Parathyroid adenoma (tissue), 2 donors: ENCODE data around the gene CHST3.

ENCODE experiments used
- H2AFZ ChIP-seq: fragments of 300-600 bp; sonication (generic); one replicate; pipeline ENCODE4 v1.7.0; 2017; ENCODE audit warnings: antibody characterized with exemption, mild to moderate bottlenecking
- H3K27ac ChIP-seq: fragments of 300-600 bp; sonication (generic); one replicate; pipeline ENCODE4 v1.7.0; 2017
- H3K27me3 ChIP-seq: fragments of 300-600 bp; sonication (generic); one replicate; pipeline ENCODE4 v1.7.0; 2017; ENCODE audit warnings: low read length; ENCODE audit not compliant: control insufficient read depth, insufficient read depth
- H3K36me3 ChIP-seq: fragments of 300-600 bp; sonication (generic); one replicate; pipeline ENCODE4 v1.7.0; 2017; ENCODE audit warnings: low read length; ENCODE audit not compliant: control insufficient read depth, insufficient read depth
- H3K4me1 ChIP-seq: fragments of 300-600 bp; sonication (generic); one replicate; pipeline ENCODE4 v1.7.0; 2017; ENCODE audit warnings: control low read depth
- H3K4me2 ChIP-seq: fragments of 300-600 bp; sonication (generic); one replicate; pipeline ENCODE4 v1.7.0; 2017; ENCODE audit warnings: low read length
- H3K4me3 ChIP-seq: fragments of 300-600 bp; sonication (generic); one replicate; pipeline ENCODE4 v1.7.0; 2017; ENCODE audit warnings: low read depth, low read length
- H3K79me2 ChIP-seq: fragments of 300-600 bp; sonication (generic); one replicate; pipeline ENCODE4 v1.7.0; 2017; ENCODE audit warnings: control low read depth
- H3K9ac ChIP-seq: fragments of 300-600 bp; sonication (generic); one replicate; pipeline ENCODE4 v1.7.0; 2017; ENCODE audit warnings: mild to moderate bottlenecking
- H3K9me3 ChIP-seq: fragments of 300-600 bp; sonication (generic); one replicate; pipeline ENCODE4 v1.7.0; 2017; ENCODE audit warnings: low read length; ENCODE audit not compliant: control insufficient read depth
- CTCF ChIP-seq: fragments of 300-600 bp; sonication (generic); IDR thresholded peaks from one replicate; pipeline ENCODE4 v1.7.0; 2017; ENCODE audit warnings: antibody characterized with exemption, mild to moderate bottlenecking
- donor health status: primary hyperparathyroidism.

CHST3 gene

GRCh38 chr10:71939861-71940474, 24.2 kb upstream of the CHST3 start:
- Histone ChIP-seq H3K27ac (no peak overlapping the region), H3K36me3 (no peaks in the 10 kb centered on the region), H3K27me3 (no peaks in the 10 kb centered on the region), H3K9me3 (no peaks in the 10 kb centered on the region), H2AFZ (no peak overlapping the region), H3K4me2 (no peak overlapping the region), H3K4me3 (no peak overlapping the region), H3K9ac (no peak overlapping the region), H3K79me2 (no peaks in the 10 kb centered on the region), H3K4me1 (no peaks in the 10 kb centered on the region)
- no peak for TF ChIP-seq CTCF

- Histone ChIP-seq H3K79me2 (no peaks in the 10 kb centered on the region), H3K4me1 (no peaks in the 10 kb centered on the region), H3K9ac (no peak overlapping the region), H2AFZ (no peak overlapping the region), H3K4me2 (no peak overlapping the region), H3K4me3 (no peak overlapping the region), H3K36me3 (no peaks in the 10 kb centered on the region), H3K27me3 (no peaks in the 10 kb centered on the region), H3K9me3 (peaks cover 2% of the 10 kb centered on the region), H3K27ac (no peak overlapping the region)
- TF ChIP-seq CTCF: no peak
Measured at GRCh38 chr10:71940752-71941151, 23.4 kb upstream of the CHST3 start.

DNA sequence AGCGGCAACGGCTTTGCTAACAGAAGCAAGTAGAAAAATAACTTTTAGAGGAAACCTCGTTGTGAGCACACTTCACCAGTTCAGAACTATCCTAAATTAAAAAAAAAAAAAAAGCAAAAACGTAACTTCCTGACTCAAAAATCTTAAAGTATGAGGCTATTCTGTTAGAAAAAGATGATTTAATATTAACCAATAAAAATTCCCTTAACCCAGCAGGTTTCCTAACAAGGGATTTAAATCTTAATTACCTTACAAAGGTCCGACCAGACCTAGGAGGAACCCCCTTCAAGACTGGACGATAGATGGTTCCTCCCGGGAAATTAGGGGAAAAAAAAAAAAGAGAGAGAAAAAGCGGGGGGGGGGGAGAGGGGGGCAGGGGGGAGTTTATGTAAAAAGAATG, 22.9 kb upstream of the CHST3 start:
- H2AFZ ChIP-seq: no peak overlapping the region
- H3K4me2 ChIP-seq: no peak overlapping the region
- H3K4me3 ChIP-seq: no peak overlapping the region
- no peaks in the 10 kb centered on the region for H3K36me3 ChIP-seq
- H3K9me3 ChIP-seq: peaks cover 4% of the 10 kb centered on the region
- H3K4me1 ChIP-seq: no peaks in the 10 kb centered on the region
- H3K9ac ChIP-seq: no peak overlapping the region
- no peaks in the 10 kb centered on the region for H3K79me2 ChIP-seq
- TF ChIP-seq CTCF: no peak
- H3K27me3 ChIP-seq: no peaks in the 10 kb centered on the region
- no peak overlapping the region for H3K27ac ChIP-seq

GRCh38 chr10:71945819-71946474, 18.2 kb upstream of the CHST3 start:
- H3K4me3 ChIP-seq: no peak overlapping the region
- H3K9me3 ChIP-seq: peaks cover 4% of the 10 kb centered on the region

More at GRCh38 chr10:71945819-71946474, 18.2 kb upstream of the CHST3 start:
- Histone ChIP-seq H2AFZ (no peak overlapping the region), H3K79me2 (no peaks in the 10 kb centered on the region), H3K27me3 (no peaks in the 10 kb centered on the region), H3K4me2 (no peak overlapping the region), H3K36me3 (no peaks in the 10 kb centered on the region), H3K9ac (no peak overlapping the region), H3K27ac (no peak overlapping the region), H3K4me1 (no peaks in the 10 kb centered on the region)
- TF ChIP-seq CTCF: no peak
